ENCODE data around the gene ABCA7. TPM values are rescaled to one million over a fixed set of nuclear protein-coding genes. Genes with fewer than 3 reads are reported as not detected.

Gene ABCA7
- total and polyA plus RNA-seq, 2 of the 8 experiments (the other 6 are each of a cell fraction or from before 2014, with no cell fraction given) = 10.4 to 25.6 TPM

GRCh38 chr19:1040476-1041271, 767 bp downstream of the ABCA7 start (continued):
- TF ChIP-seq CHD7 (IDR thresholded peaks at IDR 0.05; ENCODE audit: insufficient replicate concordance, low read length) (no peak), CBX5 (IDR thresholded peaks at IDR 0.05; ENCODE audit: low read depth, low read length) (no peak), SUZ12 (IDR thresholded peaks at IDR 0.05; ENCODE audit: low read length) (no peak), MAFK (IDR thresholded peaks at IDR 0.05; ENCODE audit: low read depth, low read length) (no peak), NANOG (IDR thresholded peaks at IDR 0.05; ENCODE audit: insufficient read depth, low read depth, low read length, poor library complexity, severe bottlenecking) (no peak), BRCA1 (IDR thresholded peaks at IDR 0.05; ENCODE audit: low read depth, low read length) (no peak), ATF2 (IDR thresholded peaks at IDR 0.05; ENCODE audit: low read length) (no peak)
